CD1c-positive myeloid dendritic cell (primary cell): ENCODE measurements around the gene RIMBP2.
"Not testable (repeated sequence)": the region's sequence is repeated elsewhere in the genome, so short reads cannot be mapped to it uniquely, and the experiment has no call there.

ENCODE experiments used
- DNase-seq: peaks from one replicate; pipeline ENCODE4 v3.0.0-alpha.2; 2016; ENCODE audit errors: extremely low spot score

RIMBP2 gene

DNA sequence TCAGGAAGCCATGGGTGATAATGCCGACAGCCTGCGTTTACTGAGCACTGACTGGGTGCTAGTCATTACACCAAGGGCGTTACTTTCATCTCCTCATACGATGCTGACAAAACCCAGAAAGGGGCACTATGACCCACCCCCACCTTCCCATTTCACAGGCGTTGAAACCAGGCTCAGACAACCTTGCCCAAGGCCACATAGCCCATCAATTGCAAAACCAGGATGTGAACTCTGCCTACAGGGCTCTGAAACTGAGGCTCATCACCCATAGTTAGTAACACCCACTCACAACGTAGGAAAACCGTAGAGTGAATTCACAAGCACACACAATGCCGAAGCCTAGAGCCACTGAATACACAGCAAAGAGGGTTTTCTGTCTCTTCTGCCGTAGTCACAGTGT is 119.9 kb downstream of the RIMBP2 start:
- DNase-seq, result no peak

- no peak for DNase-seq
These were observed 120.5 kb downstream of the RIMBP2 start for GRCh38 chr12:130595566-130595965.

- DNase-seq, result no peak
These were observed 123.0 kb downstream of the RIMBP2 start for GRCh38 chr12:130593056-130593455.

GRCh38 chr12:130592641-130593040 is 123.5 kb downstream of the RIMBP2 start:
- DNase-seq, result no peak

- DNase-seq, result no peak
These were observed 124.4 kb downstream of the RIMBP2 start for GRCh38 chr12:130591736-130592135.

DNA sequence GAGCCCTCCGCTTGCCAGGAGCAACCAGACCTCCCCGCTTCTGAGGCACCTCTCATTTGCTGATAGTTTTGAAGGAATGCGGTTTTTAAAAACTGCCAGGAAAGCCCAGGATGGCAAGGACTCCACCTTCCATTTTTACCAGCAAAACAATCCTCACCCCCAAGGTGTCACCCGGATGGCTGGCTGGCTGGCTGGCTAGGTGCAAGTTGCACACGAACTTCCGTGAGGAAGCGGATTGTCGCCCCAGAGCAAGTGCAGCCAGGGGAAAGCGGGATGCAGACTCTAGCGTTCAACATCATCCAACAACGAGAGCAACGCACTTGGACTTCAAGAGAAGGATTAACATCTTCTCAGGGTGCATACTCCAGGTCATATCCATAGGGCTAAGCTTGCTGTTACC is 125.4 kb downstream of the RIMBP2 start:
- DNase-seq, result no peak

DNA sequence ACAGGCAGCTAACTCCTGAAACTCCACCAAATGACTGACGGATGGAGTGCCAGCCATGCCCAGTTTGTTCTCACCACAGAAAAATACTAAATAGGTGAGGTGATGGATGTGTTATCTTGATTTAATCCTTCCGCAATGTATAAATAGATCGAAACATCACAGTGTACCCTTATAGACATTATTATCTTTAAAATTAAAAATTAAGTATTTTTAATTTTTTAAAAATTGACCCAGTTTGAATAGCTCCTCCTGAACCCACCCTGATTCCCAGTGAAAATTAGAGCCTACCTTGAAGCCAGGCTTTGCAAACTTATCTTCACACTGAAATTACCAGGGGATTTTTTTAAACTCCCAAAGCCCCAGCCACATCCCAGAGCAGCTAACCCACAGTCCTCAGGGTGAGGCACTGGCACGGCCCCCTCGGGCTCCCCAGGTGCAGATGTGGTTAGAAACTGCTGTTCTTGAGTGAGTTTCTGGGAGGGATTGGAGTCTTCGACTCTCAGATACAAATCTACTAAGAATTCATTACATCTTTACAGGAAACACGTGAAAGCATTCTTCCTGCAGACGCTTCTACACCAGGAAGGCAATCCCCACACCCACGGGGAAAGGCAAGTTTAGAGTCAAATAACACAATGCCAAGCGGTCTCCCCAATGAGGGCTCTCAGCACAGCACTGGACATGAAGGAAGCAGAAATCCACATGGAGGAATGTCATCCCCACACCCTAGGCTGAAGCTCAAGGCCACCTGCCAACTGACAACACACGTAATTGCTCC is 126.4 kb downstream of the RIMBP2 start:
- no peak for DNase-seq

GRCh38 chr12:130588696-130589539 is 127.2 kb downstream of the RIMBP2 start:
- DNase-seq, result no peak

- no peak for DNase-seq
These were observed 128.1 kb downstream of the RIMBP2 start for GRCh38 chr12:130587966-130588365.

- DNase-seq, result not testable (repeated sequence)
These were observed 131.6 kb downstream of the RIMBP2 start for GRCh38 chr12:130584475-130584874.

GRCh38 chr12:130583800-130584199 is 132.3 kb downstream of the RIMBP2 start:
- DNase-seq, result no peak

- no peak for DNase-seq
These were observed 132.8 kb downstream of the RIMBP2 start for GRCh38 chr12:130583317-130583716.

GRCh38 chr12:130582286-130582685 is 133.8 kb downstream of the RIMBP2 start:
- no peak for DNase-seq

GRCh38 chr12:130581782-130582181 is 134.3 kb downstream of the RIMBP2 start:
- no peak for DNase-seq

DNA sequence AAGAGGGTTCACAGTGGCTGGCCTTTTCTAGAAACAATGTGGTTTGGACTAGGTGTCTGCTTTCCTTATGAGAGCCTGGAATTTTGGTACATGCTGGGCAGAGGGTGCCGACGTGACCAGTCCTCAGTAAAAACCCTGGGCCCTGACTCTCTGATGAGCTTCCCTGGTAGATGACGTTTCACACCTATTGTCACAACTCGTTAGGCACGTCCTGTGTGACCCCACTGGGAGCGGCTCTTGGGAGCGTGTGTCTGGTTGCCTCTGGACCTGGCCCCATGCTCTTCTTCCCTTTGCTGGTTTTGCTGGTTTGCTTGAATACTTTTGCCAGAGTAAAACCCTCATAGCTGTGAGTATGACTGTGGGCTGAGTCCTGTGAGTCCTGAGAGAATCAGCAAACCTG is 136.9 kb downstream of the RIMBP2 start:
- no peak for DNase-seq

- no peak for DNase-seq
These were observed 138.7 kb downstream of the RIMBP2 start for GRCh38 chr12:130577351-130577750.

GRCh38 chr12:130576371-130576816 is 139.7 kb downstream of the RIMBP2 start:
- no peak for DNase-seq

DNA sequence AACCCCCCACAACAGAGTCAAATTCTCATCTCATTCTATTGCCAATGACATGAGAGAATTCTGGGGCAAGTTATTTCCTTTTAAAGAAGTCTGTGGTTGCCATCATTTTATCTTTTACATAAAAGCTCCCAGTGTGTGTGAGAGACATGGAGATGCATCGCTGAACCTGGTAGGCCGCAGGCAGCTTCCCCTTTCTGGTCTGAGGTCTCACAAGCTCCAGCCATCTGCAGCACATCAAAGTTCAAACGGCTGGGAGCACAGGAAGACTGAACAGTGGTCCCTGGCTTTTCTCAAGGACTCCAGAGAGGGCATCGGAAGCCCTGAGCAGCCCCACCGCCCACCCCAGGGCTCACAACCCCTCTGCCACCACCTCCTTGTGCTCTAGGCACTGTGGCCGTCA is 141.7 kb downstream of the RIMBP2 start:
- DNase-seq, result no peak

- no peak for DNase-seq
These were observed 142.3 kb downstream of the RIMBP2 start for GRCh38 chr12:130573766-130574165.

GRCh38 chr12:130573235-130573634 is 142.9 kb downstream of the RIMBP2 start:
- no peak for DNase-seq

DNA sequence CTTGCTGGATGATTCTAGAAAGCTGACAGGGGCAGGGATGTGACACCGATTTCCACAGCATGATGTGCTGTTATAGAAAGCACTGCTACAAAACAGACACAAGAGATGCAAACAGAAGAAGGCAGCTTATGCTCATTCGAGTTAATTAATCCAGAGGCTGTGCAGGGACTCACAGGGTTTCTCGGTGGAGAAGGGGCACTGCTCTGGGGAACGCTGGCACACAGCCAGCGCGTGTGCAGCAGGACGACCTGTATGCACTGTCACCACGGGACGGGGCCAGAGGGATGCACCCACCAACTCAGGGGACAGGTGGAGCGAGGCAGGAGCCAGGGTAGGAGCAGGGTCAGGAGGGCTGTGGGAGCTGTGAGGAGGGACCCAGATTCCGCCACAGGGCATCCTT is 143.5 kb downstream of the RIMBP2 start:
- no peak for DNase-seq

GRCh38 chr12:130571734-130572133 is 144.4 kb downstream of the RIMBP2 start:
- no peak for DNase-seq

- DNase-seq, result no peak
These were observed 145.0 kb downstream of the RIMBP2 start for GRCh38 chr12:130571089-130571488.
